DMS114 treated with DMSO at 0.1 percent for 48 hours (cell line): ENCODE data around the gene CTSH.

Experiments used
- DNase-seq: peaks from one replicate; lab custom pipeline; 2025; ENCODE audit not compliant: unreplicated experiment; lab: John Stamatoyannopoulos, UW

Gene CTSH

GRCh38 chr15:78978601-78979179, 33.8 kb upstream of the CTSH start:
- no peak for DNase-seq

DNA sequence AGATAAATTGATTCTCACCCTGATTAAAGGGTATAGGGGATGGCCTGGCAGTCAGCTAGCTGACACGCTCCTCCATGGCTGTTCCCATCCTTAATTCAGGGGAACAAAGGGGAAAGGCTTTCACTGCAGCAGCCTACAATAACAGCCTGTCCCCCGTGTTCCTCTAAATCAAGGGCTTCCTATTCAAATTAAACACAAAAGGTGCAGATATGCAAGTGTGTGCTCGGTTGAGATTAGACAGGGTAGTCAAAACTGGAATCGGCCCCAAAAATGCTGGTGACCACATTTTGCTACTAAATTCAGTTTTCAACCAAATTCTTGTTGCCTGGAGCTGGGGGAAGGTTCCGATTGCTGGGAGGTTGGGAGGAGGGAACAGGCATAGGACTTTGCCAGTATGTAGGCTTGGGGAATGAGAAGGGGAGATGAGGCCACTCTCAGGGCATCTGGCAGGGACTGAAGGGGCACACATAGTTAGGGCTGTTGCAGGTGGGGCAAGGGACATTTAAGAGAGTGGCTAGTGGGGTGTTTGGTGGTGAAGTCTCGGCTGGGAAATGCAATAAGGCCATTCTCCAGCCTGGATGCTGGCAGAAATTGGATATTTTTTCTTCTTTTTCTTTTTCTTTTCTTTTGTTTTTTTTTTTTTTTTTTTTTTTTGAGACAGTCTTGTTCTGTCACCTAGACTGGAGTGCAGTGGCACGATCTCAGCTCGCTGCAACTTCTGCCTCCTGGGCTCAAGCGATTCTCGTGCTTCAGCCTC, 32.9 kb upstream of the CTSH start:
- no peak for DNase-seq

DNA sequence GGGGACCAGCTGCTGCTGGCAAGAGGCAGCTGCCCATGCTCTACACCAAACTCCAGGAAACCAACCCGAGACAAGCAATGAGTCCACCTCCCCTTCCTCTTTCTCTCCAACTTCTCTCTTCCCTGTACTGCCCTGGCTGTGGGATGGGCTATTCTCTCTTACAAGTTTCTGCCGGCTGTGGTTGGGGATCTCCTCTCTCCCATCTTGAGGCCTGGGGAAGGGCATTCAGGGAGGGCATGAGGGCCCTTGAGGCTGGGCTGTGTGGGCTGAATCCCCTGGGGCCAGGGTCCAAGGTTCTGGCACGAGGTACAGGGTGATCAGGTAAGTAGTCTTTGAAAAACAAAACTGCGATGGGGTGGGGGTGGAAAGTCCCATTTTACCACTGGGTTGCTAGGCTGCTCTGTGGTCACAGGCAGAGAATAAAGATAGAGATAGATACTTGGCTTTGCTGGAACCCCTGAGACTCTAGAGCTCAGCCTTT, 32.3 kb upstream of the CTSH start:
- DNase-seq = no peak

DNA sequence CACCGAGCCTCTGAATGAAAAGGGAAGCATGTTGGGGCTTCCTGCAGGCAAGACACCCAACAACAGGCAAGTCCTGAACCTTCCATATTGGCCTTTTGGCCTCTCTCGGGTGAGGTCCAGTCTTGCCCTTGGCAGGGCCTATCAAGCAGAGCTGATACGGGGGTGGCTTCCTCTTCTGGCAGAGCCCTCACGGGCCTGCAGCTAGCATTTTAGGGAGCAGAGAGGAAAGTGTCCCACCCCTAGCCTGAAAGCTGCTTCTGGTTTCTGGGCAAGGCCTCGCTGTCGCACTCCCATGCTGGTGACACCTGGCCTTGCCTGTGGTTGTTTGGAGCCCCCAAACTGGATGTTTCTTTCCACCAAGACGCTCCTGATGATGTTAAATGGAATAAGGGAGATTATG, 31.8 kb upstream of the CTSH start:
- no peak for DNase-seq

DNA sequence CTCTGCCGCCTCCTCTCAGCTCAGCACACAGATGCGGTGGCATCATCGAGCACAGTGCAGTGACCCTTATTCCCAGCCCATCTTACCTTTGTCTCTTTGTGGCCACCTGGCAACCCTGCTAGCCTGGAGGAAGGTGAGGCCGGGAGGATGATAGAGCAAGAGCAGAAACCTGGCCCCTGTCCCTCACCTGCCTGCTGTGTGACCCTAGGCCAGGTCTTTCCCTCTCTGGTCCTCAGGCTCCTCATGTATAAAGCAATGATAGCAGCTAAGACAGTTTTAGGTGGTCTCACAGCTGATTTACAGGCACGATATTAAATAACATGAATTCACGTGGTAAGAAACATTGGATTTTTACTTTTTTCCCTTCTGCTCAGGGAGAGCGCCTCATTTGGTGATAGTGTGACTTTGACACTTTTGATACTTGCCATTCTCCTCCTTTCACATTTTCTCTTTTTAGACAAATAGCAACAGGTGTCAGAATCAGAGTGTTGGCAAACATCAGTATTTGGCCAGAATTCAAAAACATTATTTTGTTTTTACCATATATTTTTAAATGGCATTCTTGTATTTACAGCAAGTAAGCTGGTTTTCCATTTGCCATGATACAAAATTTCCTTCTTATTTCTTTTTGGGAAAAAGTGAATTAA, 29.5 kb upstream of the CTSH start:
- DNase-seq = no peak

DNA sequence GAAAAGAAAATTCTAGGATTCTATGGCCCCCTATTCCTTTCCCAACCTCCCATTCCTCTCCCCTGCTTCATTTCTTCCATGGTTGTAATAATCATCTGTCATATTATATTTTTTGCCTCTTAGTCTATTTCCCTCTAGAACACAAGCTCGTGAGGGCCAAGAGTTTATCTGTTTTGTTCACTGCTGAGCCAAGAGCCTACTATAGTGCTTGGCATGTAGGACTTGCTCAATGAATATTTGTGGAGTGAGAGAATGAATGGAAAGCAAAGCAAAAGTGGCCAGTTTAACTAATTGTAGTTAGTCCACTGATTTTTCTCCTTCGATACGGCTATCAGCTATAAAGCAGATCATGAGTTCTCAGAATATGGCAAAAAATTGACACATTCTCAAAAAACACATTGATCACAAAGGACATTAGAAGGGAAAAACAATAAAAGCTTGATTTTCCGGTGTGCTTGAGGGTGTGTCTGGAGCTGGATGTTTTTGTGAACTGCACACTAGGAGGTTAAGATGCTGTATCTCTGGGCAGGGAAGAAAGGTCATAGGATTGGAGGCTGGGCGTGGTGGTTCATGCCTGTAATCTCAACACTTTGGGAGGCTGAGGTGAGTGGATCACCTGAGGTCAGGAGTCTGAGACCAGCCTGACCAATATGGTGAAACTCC, 25.0 kb upstream of the CTSH start:
- DNase-seq = no peak

DNA sequence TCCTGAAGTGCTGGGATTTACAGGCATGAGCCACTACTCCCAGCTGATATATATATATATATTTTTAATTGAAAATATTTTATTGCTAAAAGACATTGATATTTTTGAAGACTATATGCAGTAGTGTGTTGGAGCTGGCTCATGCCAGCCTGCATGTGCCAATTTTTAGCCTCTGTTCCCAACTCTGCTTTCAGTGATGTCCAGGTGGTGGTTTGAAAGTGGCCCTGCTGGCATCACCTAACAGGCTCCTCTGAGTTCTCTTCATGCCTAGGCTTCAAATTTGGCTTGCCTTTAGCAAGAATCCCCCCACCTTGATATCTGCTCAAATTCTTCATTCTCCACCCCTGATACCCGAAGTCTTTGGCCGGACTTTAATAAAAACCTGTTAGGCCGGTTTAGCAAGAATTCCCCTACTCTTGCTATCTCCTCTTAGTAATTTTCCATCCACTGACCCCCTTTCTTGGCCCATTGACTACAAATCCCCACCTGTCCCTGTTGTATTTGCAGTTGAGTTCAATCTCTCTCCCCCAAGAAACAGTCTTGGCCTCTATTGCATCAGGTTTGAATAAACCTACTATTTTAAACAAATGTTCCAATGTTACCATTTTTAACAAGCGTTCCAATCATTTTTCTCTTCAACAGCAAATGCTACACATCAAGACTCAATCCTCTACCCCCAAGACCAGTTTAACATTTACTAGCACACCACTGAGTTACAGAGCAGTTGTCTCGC, 23.9 kb upstream of the CTSH start:
- DNase-seq = no peak

- DNase-seq = no peak
These were observed 23.3 kb upstream of the CTSH start for GRCh38 chr15:78968114-78968513.

DNA sequence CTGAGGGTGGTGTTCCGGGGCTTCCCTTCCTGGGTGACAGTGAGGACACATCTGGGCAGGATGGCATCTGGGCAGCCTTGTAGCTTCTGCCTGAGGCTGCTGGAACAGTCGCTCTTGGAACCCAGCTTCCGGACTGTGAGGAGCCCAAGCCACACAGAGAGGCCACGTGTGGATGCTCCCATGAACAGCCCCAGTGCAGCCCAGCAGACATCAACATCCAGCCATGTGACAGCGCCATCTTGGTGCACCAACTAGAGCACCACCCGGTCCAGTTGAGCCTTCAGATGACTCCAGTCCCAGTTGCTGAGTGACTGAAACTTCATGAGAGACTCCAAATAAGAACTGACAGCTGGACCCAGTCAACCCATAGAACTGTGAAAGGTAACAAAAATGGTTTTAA, 15.5 kb upstream of the CTSH start:
- DNase-seq = no peak

DNA sequence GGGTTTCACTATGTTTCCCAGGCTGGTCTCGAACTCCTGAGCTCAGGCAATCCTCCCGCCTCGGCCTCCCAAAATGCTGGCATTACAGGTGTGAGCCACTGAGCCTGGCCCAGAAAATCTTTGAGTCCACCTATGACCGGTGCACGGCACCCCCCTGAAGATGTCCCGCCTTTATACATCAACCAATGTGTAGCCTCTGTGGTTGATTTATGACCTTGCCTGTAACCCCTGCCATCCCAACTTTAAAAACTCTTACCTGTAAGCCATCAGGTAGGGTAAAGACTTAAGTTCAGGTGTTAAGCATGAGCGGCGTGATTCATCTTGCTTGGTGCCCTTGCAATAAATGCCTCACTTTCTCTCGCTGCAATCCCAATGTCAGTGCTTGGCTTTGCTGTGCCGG, 14.5 kb upstream of the CTSH start:
- DNase-seq = no peak

- no peak for DNase-seq
These were observed 12.7 kb upstream of the CTSH start for GRCh38 chr15:78957416-78958093.

- DNase-seq = no peak
These were observed 12.1 kb upstream of the CTSH start for GRCh38 chr15:78956937-78957336.

DNA sequence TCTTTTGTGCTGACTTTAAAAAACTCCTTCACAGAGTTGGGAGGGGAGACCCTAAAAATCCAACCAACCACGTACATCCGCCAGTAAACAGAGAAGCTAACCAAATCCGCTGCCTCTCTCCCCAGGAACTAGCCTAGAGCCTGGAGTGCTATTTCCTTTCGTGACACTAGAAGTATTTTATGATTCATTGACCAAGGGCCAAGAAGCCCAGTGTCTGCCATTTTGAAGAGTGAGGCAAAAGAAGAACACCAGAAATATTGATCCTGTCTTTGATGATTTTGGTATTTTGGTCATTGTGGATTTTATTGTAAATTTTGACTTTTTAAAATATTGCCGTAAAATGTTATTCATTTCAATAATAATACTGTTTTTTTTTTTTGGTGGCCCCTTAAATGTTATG, 10.5 kb upstream of the CTSH start:
- no peak for DNase-seq

- no peak for DNase-seq
These were observed 7.0 kb upstream of the CTSH start for GRCh38 chr15:78951841-78952238.

- DNase-seq = no peak
These were observed 6.3 kb upstream of the CTSH start for GRCh38 chr15:78950902-78951840.

DNA sequence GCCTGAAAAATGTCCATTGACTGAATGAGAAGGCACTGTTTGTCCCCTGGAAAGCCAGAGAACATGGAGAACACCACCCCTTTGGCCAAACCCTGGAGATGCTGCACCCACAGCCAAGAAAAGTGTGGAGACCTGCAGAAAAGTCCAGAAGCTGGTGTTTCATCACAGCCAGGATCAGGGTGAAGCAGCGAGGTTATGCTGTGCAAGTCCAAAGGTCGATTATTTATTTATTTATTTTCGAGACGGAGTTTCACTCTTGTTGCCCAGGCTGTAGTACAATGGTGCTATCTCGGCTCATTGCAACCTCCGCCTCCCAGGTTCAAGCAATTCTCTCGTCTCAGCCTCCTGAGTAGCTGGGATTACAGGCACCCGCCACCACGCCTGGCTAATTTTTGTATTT, 5.5 kb upstream of the CTSH start:
- no peak for DNase-seq

DNA sequence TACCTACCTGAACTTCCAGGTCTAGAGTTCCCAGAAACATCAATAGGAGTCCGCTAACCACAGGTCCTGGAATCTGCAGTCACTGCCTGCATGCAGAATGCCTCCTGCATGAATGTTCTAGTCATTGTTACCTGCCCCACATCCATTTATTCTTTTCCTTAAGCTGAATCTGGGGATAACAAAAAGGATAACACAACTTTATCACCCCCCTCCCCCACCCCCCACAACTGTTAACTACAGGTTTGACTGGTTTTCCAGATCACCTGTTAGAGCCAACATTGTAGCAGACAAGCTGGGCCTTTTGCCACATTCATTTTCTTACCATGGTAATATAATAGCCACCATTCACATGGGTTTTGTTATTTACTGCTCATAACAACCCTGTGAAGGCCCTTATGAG, 4.6 kb upstream of the CTSH start:
- no peak for DNase-seq

DNA sequence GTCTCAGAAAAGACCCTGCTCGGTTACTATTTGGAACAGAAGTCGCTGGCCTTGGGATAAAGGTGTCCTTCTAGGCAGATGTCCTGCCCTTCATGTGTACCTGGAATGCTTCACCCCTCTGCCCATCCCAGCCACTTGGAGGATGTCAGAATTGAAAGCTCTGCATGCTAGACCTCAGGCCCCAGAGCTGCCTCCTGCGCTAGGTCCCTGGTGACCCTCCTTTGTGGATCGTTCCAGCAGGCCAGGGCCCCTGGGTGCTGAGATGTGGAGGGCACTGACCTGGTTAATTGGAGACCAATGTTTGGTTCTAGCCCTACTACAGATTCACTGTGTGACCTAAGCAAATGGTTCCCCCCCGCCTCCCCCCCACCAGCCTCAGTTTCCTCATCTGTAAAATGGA, 2.7 kb upstream of the CTSH start:
- DNase-seq = no peak

DNA sequence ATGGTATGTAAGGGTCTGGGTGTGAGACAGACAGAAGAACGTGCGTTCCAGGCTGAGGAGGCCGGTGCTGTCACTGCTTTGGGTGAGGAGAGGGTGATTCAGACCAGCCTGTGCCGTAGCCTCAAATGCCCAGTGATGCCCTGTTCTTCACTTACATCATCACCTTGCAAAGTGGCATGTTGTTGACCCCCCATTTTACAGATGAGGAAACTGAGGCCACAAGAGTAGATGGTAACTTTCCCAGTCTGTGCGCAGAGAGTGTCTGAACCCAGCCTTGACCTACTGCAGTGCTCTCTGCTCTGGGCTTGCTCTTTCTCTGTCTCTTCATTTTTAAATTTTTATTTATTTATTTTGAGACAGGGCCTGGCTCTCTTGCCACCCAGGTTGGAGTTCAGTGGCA, 1.6 kb upstream of the CTSH start:
- DNase-seq = no peak

GRCh38 chr15:78944202-78944625, 632 bp downstream of the CTSH start:
- DNase-seq = no peak
